AML-193 (cell line): ENCODE measurements around the gene ZNF503.

Experiments
- DNase-seq, 2 experiments: peaks; one replicate each; lab custom pipeline; 2025; lab: John Stamatoyannopoulos, UW

The ZNF503 gene, protein sequence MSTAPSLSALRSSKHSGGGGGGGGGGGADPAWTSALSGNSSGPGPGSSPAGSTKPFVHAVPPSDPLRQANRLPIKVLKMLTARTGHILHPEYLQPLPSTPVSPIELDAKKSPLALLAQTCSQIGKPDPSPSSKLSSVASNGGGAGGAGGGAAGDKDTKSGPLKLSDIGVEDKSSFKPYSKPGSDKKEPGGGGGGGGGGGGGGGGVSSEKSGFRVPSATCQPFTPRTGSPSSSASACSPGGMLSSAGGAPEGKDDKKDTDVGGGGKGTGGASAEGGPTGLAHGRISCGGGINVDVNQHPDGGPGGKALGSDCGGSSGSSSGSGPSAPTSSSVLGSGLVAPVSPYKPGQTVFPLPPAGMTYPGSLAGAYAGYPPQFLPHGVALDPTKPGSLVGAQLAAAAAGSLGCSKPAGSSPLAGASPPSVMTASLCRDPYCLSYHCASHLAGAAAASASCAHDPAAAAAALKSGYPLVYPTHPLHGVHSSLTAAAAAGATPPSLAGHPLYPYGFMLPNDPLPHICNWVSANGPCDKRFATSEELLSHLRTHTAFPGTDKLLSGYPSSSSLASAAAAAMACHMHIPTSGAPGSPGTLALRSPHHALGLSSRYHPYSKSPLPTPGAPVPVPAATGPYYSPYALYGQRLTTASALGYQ

DNA sequence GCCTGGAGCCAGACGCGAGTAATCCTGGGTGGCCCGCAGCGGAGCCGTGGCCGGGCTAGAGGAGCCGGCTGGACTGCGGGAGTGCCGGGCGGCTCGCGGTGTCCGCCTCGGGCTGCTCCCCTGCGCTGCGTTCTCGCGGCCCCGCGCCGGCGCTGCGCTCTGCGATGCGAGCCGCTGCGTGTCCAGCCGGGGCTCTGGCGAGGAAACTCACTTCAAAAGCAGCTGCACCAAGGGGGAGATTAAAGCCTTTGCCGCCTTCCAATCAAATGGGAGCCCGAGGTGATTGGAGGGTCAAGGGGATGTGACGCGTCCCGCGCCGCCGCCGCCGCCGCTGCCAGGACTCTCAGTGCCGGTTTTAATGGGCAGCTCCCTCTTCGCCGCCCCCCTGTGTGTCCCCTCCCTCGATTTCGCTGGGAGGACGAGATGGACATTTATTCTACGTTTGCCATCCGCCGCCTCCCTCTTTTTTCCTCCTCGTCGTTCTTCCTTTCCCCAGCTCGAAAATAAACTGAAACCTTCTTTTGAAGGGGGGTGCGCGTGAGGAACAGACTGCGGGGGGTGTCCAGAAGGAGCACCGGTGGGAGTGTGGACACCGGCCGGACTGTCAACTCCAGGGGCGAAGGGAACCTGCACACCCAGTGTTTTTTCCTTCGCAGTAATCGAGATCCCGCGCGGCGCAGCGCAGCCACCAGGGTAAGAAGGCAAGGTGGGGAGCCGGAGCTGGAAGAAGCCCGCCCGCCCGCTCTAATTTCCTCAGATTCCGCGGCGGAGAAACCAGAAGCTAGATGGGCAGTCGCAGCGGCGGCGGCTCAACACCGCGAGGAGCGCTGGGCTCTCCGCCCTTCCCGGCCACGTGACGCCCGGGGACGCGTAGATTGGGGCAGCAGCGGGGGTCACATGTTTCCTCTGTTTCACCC is at the start of gene ZNF503:
ZNF503 (minus strand) TSS at position 196 of the 917 bp plus-strand sequence. CDS start 345 bp downstream, outside the sequence.
- DNase-seq, result no peak

DNA sequence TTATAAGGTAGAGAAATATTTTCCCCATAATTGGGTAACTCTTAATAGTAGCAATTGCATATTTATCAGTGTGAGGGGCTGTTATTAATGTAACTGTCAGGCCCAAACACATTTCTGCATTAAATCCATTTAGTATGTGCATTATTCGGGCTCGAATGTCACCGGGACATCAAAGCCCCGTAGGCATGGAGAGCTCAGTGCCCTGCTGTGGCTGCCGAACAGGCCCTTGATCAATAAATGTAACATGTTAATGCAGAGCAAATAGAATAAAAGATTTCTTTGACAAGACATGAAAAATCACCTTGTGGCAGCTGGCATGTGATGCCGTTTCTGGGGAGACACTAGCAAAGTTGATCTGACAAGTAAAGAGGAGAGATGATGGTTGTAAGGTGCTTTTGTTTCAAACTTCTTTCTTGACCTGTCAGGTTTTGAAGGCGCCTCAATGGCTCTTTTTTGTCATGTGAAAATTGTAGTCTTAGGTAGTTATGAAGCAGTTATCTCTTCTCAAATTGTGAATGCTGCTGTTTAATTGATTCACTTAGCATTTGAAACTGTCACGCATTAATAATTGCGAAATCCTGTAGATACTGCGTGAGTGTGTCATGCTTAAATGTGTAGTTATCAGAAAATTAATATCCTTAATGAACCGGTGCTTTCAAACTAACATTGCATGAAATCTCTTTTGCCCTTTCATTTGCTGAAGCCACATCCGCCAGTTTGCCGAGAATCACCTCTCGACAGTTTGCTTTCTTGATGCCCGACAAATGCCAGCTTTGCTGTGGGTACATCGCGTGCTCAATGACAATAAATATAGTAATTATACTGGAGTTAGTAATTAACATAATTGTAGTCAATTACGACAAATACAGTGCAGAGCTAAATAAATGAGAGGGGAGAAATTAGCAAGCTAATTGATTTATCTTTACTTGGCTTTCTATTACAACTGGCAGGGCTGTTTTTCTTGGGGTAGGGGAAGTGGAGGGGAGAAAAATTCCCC is 49.4 kb upstream of the ZNF503 start:
- DNase-seq, result no peak

DNA sequence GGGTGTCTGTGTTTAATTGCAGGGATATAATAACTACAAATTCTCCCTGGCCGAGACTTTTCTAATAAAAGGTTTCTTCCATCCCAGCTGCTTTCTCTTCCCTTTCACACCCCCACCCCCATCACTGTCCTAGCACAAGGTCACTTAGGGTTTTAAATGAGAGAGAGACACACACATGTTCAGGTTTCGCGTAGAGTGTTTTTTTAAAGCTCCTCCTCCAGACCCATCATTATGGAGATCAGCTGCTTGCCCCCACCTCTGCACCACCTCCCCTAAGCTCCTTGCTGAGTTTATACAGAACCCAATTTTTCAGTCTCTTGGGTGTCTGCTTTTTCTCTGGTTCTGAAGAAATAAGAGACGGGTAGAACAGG is 48.5 kb upstream of the ZNF503 start:
- no peak for DNase-seq

DNA sequence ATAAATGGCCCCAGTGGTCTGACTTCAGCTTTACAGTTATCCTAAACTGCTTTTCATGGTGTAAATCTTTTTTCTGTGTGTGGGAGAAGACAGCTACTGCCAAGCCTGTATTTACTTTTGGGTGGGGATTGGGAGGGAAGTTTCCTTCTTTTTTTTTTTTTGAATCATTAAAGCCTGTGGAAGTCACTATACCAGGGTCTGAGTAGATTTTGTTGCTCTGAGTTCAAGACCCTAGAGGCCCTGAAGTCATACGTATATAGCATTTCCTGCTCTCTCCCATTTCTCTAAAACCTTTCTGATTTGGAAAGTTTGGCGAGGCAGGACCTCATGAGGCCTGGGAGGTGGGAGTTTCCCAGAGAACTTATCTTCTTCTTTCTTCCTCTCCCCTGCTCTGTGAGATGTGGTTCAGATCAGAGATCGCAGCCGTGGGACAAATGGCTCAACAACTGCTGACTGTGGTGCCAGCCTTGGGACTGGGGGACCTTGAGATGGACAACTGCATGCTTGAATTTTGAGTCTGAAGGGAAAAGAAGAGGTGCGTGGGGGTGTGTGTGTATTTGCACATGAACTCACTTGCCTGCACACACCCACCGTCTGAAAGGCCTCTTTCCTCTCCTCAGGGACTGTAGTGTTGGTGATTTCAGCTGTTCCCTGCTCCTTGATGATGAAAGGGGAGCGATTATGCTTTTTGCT is 48.0 kb upstream of the ZNF503 start:
- no peak for DNase-seq

DNA sequence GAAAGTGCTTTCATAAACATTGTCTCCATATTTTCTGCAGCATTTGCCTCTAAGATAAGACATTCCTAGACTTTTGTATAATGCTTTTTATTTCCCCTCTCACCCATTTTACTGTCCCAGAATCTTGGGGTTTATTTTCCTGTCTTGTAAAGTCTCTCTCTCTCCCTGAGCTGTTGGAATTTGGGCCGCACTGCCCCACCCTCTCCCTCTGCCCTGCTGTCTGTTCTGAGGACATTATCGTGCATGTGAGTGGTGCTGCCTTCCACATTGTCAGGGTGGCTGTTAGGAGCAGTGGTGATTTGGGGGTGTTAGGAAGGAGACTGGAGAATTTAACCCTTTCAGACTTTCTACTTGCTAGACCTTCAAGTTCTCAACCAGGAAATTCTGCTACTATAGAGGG is 46.6 kb upstream of the ZNF503 start:
- no peak for DNase-seq

DNA sequence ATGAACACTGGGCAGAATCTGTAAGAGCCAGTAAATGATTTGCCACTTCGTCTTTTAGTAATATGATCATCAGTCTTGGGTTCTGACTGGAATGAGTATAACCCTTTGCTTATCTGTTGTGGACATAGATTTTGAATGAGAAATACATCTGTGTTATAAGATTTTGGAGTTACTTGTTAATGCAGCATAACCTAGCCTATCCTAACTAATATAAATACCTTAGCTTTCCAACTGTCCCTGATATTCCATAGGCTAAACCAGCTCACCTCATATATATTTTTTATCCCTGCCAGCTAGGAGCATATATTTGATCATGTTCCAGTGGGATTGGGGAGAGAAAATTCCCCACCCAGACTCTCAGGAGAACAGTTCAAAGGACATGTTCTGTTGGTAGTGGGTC is 44.9 kb upstream of the ZNF503 start:
- no peak for DNase-seq

DNA sequence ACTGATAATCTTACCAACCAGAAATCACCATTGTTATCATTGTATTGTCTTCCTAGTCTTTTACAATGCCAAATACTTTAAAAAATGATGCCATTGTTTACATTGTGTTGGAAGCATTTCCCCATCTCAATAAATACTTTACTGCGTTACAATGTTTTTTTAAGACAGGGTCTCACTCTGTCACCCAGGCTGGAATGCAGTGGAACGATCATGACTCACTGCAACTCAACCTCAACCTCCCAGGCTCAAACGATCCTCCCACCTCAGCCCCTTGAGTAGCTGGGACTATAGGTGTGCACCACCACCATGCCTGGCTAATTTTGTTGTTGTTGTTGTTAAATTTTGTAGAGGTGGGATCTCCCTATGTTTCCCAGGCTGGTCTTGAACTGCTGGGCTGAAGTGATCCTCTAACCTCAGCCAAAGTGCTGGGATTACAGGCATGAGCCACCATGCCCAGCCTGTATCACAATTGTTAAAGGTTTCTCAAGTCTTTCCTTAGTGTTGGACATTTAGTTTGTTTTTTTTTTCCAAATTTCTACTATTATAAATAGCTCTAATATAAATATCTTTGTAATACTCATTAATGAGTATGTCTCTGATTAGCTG is 43.3 kb upstream of the ZNF503 start:
- no peak for DNase-seq

DNA sequence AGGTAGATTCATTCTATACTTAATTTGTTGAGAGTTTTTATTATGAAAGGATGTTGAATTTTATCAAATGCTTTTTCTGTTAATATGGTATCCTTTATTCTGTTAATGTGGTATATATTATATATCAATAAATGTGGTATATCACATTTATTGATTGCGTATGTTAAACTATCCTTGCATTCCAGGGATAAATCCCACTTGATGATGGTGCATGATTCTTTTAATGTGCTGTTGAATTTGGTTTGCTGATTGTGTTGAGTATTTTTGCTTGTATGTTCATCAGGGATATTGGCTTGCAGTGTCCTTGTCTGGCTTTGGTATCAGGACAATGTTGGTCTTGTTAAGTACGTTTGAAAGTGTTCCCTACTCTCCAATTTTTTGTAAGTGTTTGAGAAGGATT is 41.8 kb upstream of the ZNF503 start:
- no peak for DNase-seq

DNA sequence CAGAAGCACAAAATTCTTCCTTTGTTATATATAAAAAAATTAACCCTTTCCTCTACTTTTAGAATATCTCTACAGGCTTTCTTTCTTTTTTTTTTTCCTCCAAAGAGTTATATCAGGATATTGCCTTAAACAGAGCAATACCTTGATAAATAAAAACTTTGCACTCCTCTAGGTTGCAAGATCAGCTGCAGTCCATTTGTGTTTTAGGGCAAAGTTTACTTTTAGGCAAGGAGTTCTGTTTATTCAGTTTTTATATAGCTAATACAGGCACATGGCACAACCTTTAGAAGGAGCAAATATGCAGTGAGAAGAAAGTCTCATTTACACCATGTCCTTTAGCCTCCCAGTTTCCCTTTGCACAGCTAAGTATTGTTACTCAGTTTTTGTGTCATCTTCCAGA is 40.1 kb upstream of the ZNF503 start:
- DNase-seq, result no peak

DNA sequence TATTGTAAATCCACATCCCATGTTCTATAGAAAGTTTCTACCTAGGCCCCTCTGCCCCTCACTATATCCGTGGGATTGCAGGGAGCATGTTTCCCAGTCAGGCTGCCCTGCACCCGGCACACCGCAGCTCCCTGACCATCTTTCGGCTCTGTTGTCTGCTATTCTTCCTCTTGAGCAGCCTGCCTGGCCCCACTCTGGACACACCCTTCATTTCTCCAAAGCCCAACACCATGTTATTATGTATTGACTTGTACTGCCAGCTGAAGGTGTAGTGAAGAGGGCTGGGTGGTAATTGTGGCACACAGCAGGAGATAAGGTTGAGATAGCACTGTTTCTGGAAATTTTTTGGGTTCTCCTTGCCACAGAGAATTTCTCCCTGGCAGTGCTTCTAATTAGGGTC is 39.6 kb upstream of the ZNF503 start:
- no peak for DNase-seq

DNA sequence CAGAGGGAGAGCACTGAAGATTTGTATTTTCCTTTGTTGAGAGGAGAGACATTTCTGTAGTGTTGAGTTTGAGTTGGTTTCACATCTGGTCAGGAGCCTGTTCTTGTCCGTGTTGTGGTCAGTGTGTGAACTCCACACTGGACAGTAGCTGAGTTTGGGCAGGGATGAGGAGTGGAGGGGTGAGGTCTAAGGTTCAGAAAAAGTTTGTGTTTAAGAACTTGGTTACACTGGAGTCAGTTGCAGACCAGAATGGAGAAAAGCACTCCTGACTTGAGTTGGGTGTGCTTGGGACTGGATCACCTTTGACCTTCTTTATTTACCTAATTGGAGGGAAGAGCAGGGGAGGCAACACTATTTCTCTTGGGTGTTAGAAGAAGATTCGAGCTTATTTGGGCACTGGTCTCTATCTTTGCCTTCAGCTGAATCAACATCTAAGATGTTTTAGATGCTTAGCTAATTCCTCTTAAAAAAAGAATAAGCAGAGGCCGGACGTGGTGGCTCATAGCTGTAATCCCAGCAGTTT is 38.8 kb upstream of the ZNF503 start:
- no peak for DNase-seq

DNA sequence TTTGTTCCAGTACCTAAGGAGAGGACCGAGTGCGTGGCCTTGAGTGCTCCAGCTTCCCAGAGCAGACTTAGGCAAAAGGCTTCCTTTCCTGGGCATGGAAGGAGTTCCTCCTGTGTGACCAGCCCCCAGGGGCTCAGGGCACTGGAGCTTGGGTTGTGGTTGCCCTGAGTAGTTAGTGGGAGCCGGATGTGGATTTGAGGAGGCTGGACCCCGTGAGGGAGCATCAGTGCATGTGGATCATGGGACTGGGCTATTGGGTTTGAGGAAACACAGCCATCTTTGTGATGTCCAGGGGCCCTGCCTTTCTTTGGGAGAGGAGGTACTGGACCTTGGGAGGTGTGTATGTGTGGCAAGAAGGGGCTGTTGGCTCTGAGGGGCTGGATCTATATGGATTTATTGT is 38.2 kb upstream of the ZNF503 start:
- DNase-seq, result no peak

DNA sequence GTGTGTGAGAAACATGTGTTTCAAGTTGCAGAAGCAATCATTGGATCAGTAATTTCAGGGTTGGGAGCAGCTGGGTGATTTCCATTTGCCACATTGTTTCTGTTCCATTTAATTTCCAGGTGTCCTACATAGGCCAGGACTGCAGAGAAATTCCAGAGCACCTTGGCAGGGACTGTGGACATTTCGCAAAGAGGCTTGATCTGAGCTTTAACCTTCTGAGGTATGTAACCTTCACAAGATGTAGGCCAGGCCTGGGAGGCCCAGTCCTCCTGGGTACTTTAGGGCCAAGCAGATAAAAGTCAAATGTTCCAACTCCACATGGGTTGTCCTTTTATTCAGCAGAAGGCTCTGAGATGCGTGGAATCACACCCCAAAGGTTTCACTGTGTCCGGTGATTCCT is 36.7 kb upstream of the ZNF503 start:
- DNase-seq, result no peak

DNA sequence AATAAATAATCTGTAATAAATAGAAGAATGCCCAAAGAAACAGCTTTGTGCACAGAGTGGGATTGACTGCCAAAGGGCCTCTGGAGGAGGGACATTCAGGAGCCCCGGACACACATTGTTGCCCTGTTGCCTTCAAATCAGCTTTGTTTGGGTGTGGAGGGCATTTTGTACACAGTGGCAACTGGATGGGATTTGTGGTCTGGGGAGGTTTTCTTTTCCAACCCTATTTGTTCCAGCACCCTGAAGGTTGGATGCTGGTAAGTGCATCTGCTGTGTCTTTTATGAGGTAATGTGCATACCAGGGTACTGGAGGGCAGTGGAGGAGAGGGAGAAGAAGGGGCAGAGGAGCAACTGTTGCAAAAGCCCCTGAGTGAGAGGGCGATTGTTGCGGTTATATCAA is 36.1 kb upstream of the ZNF503 start:
- DNase-seq, result no peak

DNA sequence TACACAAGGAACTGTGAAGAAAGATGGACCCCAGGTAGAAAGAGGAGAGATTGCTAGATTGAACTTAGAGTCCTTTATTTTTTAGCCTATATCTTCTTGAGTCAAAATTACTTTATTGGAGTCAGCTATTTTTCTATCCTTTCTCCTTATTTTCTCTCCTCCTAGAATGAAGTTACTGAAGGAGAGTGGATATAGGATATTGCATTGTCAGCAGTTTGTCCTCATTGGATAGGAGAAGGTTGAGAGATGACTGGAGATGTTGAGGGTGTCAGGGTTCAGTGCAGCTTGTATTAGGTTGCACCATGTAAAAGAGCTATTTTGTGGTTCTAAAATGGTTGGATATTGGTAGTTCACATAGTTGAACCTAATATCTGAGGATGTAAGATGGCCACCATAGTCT is 35.3 kb upstream of the ZNF503 start:
- DNase-seq, result no peak

DNA sequence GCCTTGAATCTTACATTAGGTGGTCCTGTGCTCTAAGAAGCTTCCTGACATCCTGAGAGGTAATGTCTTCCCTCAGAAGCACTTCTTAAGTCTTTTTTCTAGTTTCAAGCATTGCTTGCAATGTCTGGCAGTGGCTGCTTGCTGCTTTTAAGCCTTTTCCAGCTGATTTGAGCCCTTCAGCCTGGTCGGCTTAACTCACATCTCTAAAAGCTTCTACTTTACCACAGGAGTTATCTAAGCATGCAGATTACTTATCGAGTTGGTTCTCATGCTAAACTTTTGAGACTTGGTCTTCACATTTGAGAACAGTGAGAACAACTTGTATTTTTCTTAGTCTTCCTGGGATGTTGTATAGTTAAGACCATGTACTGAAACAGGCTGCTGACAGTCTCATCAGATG is 33.7 kb upstream of the ZNF503 start:
- DNase-seq, result no peak

DNA sequence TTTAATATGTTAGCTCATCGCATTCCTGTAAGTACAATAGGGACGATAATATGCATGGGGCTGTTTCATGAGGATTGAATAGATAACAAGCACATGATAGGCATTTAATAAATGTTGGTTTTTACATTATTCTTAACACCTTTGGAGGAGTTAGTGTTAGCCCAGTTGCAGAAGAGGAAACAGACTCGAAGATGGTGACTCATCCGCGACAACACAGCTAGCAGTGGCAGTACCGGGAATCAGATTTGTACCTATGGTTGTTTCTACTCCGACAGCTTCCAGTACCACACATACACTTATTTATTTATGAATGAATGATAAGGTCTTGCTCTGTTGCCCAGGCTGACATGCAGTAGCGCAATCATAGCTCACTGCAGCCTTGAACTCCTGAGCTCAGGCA is 32.7 kb upstream of the ZNF503 start:
- DNase-seq, result no peak

DNA sequence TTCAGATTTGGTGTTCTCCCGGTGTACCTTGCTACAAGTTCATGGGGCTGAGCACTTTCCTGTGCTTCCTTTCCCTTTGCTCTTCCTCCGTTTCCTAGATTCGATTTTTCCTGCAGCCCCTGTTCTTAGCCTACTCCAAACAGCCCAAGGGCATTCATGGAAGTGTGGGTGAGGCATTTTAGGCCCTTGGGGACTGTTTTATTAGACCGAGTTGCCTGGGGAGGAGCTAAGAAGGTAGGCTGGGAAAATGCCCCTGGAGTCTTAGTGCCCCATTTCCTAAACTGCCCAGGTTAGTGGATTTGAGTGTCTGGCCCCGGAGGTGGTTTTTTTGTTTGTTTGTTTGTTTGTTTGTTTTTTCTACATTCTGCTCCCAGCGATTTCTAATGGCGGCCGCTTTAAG is 31.7 kb upstream of the ZNF503 start:
- DNase-seq, result no peak

DNA sequence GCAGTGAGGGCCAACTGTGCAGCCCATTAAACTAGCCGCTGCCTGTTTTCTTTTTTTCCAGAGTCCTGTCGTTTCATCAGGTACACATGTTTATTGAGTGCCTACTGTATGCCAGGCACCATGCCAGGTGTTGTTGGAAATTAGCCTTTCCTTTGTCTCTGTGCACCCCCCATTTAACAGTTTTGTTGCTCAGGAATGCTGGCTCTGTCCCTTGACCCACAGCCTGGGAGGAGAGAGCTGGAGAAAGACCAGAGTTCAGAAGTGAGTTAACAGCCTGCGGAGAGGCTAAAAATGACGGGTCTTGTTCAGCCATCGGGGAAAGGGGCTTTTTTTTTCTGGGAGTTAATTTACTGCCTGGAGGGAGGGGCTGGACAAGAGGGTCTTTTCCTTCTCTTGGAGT is 31.2 kb upstream of the ZNF503 start:
- no peak for DNase-seq

DNA sequence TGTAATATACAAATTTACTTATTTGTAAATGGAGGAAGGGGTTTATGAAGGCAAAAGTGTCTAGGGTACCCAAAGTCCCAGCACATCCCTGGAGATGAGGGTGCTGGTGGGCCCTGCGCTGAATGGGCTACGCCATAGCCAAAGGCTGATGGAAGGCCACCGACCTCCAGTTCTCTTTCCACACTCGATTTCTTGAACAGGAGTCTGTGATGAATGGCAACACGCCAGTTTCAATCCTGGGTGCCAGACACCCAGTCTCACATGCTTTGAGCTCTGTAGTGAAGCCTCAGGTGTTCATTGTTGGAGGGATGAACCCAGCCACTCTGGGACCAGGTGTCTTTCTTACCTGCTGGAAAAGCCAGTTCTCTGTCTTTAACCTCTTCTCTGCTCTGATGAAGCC is 30.6 kb upstream of the ZNF503 start:
- no peak for DNase-seq
